ENCODE data around the gene TMEM109. TPM values are rescaled to one million over a fixed set of nuclear protein-coding genes. Genes with fewer than 3 reads are reported as not detected.

TMEM109 gene
- total and polyA plus RNA-seq, 2 of the 8 experiments (the other 6 are each of a cell fraction or from before 2014, with no cell fraction given), result 27.3 to 30.3 TPM

- POLR2A ChIA-PET (ENCODE audit: partially characterized antibody), result interaction anchor here (0.6 to 1.9 kb wide), 5 partner anchors 13 to 37 kb away, joined by 3 to 6 read pairs (median 4); no protein-coding TSS in a partner anchor
- 83% methylated on average over 13 of the region's 13 CpGs; no CpG with 5 or more reads in 1 of the 2 experiments for WGBS, 2 experiments (ENCODE audit: extremely low coverage in 1 of 2, insufficient coverage in 1 of 2, insufficient read length in 1 of 2, insufficient replicate concordance in 2 of 2, low coverage in 1 of 2, low lambda C conversion rate in 2 of 2, missing lambda C conversion rate in 1 of 2)
- no peak for DNase-seq (ENCODE audit: low read depth in 1 of 2, low spot score in 2 of 2)
- no peak overlapping the region for H3K4me3 ChIP-seq (ENCODE audit: extremely low read depth in 1 of 4, insufficient read depth in 2 of 4, low read depth in 3 of 4, low read length in 4 of 4)
- no peak overlapping the region for H3K4ac ChIP-seq (replicated peaks; ENCODE audit: insufficient read length, low read depth, low read length)
- H2BK15ac ChIP-seq (ENCODE audit: low read length), result no peak overlapping the region
- no peaks in the 10 kb centered on the region for H3K79me1 ChIP-seq (ENCODE audit: low read depth, low read length)
- no peak overlapping the region for H2AK5ac ChIP-seq (ENCODE audit: low read depth, low read length)
- no peaks in the 10 kb centered on the region for H3K23me2 ChIP-seq (ENCODE audit: low read depth, low read length)
- FAIRE-seq, result no peak
- no peaks in the 10 kb centered on the region for H3K79me2 ChIP-seq (ENCODE audit: control insufficient read depth in 1 of 2, insufficient read depth in 2 of 2, low read length in 2 of 2)
- H2BK12ac ChIP-seq (ENCODE audit: low read depth, low read length), result no peak overlapping the region
- no peaks in the 10 kb centered on the region for H3K27me3 ChIP-seq (replicated peaks in 1 of 4; ENCODE audit: control insufficient read depth in 3 of 4, extremely low read depth in 1 of 4, insufficient read depth in 3 of 4, low read length in 3 of 4)
- H4K20me1 ChIP-seq (replicated peaks in 1 of 2; ENCODE audit: control insufficient read depth in 1 of 2, insufficient read depth in 2 of 2, low read length in 2 of 2), result no peaks in the 10 kb centered on the region
- H3K18ac ChIP-seq (ENCODE audit: extremely low read depth, low read length), result no peak overlapping the region
- no peak overlapping the region for H3K14ac ChIP-seq (ENCODE audit: insufficient read length)
- H4K5ac ChIP-seq (ENCODE audit: insufficient read length, low read depth, low read length), result no peak overlapping the region
- no peaks in the 10 kb centered on the region for H3K36me3 ChIP-seq (ENCODE audit: control insufficient read depth in 2 of 4, insufficient read depth in 4 of 4, low read length in 3 of 4)
- H4K91ac ChIP-seq (replicated peaks; ENCODE audit: insufficient read length, low read length), result no peak overlapping the region
- H3K9ac ChIP-seq (replicated peaks in 1 of 4; ENCODE audit: extremely low read depth in 1 of 4, low read depth in 3 of 4, low read length in 3 of 4), result no peak overlapping the region
- H3K27ac ChIP-seq (ENCODE audit: low read depth, low read length), result no peak overlapping the region
- H2BK20ac ChIP-seq (ENCODE audit: low read length), result no peak overlapping the region
- no peak overlapping the region for H2BK5ac ChIP-seq (ENCODE audit: low read depth, low read length)
- CTCF ChIA-PET (ENCODE audit: partially characterized antibody), result interaction anchor here (1.1 to 9.5 kb wide), 6 partner anchors 14 to 100 kb away, joined by 3 to 52 read pairs (median 10); no protein-coding TSS in a partner anchor
- no peak overlapping the region for H2BK120ac ChIP-seq (replicated peaks; ENCODE audit: low read depth, low read length)
- H3K23ac ChIP-seq (ENCODE audit: insufficient read length), result no peak overlapping the region
- H4K8ac ChIP-seq (ENCODE audit: extremely low read depth, insufficient read depth, low read length), result peak overlapping the region; percentile 29; the same call in 1 of the 2 replicates
- peaks cover 0 to 4% (median 0%) of the 10 kb centered on the region in 4 experiments; a peak in 4 of 7 replicates for H3K4me1 ChIP-seq (replicated peaks in 1 of 4; ENCODE audit: control insufficient read depth in 3 of 4, insufficient read depth in 4 of 4, low read length in 3 of 4)
- H2AFZ ChIP-seq (ENCODE audit: low read length), result no peak overlapping the region
- no peak overlapping the region for H3K56ac ChIP-seq (replicated peaks; ENCODE audit: insufficient read length, low read depth, low read length)
- no peak overlapping the region for H3K4me2 ChIP-seq (ENCODE audit: insufficient read depth in 1 of 2, low read depth in 2 of 2, low read length in 2 of 2)
- no peaks in the 10 kb centered on the region for H3K9me3 ChIP-seq (ENCODE audit: insufficient read depth in 2 of 2, low read depth in 1 of 2, low read length in 1 of 2)
- TF ChIP-seq RBBP5 (IDR thresholded peaks at IDR 0.05; ENCODE audit: borderline replicate concordance, low read depth, low read length) (no peak), CREB1 (IDR thresholded peaks at IDR 0.05) (no peak), BACH1 (IDR thresholded peaks at IDR 0.05; ENCODE audit: low read length) (no peak), SAP30 (IDR thresholded peaks at IDR 0.05; ENCODE audit: insufficient read depth, insufficient replicate concordance, low read length) (no peak), SIN3A (conservative IDR thresholded peaks at IDR 0.05 in 1 of 2, IDR thresholded peaks at IDR 0.05 in 1 of 2; ENCODE audit: low read depth in 1 of 2, low read length in 2 of 2) (no peak), CBX5 (IDR thresholded peaks at IDR 0.05; ENCODE audit: low read depth, low read length) (no peak), TCF12 (IDR thresholded peaks at IDR 0.05; ENCODE audit: low read depth, low read length) (no peak), RAD21 (IDR thresholded peaks at IDR 0.05 in 1 of 2, conservative IDR thresholded peaks at IDR 0.05 in 1 of 2; ENCODE audit: low read depth in 2 of 2, low read length in 2 of 2) (no peak), JUND (IDR thresholded peaks at IDR 0.05; ENCODE audit: low read length) (no peak), KDM1A (IDR thresholded peaks at IDR 0.05; ENCODE audit: borderline replicate concordance, low read length) (no peak), HDAC6 (IDR thresholded peaks at IDR 0.05; ENCODE audit: low read depth, low read length) (no peak)
Measured at GRCh38 chr11:60874421-60875365, 39.3 kb upstream of the TMEM109 start.
